ENCODE results near the gene UNC80. TPM values are rescaled to one million over a fixed set of nuclear protein-coding genes. Genes with fewer than 3 reads are reported as not detected.

The UNC80 gene
- total RNA-seq, 4 donors from 2014 or later, result under 0.01 to 3.0 (median 0.45) TPM

- no peak overlapping the region for H3K4me3 ChIP-seq
These were observed 162.2 kb downstream of the UNC80 start for GRCh38 chr2:209933499-209934483.

GRCh38 chr2:209936106-209936666 lies 164.6 kb downstream of the UNC80 start:
- H3K4me1 ChIP-seq, result no peaks in the 10 kb centered on the region
- DNase-seq, result no peak
- H3K36me3 ChIP-seq, result no peaks in the 10 kb centered on the region
- intact Hi-C loops (cut with DNase I; ENCODE audit: low total_unique reads), result no loop called here
- no peak overlapping the region for H3K27ac ChIP-seq
- no peak overlapping the region for H3K4me3 ChIP-seq
- no peaks in the 10 kb centered on the region for H3K27me3 ChIP-seq
- TF ChIP-seq, protein P1, sequence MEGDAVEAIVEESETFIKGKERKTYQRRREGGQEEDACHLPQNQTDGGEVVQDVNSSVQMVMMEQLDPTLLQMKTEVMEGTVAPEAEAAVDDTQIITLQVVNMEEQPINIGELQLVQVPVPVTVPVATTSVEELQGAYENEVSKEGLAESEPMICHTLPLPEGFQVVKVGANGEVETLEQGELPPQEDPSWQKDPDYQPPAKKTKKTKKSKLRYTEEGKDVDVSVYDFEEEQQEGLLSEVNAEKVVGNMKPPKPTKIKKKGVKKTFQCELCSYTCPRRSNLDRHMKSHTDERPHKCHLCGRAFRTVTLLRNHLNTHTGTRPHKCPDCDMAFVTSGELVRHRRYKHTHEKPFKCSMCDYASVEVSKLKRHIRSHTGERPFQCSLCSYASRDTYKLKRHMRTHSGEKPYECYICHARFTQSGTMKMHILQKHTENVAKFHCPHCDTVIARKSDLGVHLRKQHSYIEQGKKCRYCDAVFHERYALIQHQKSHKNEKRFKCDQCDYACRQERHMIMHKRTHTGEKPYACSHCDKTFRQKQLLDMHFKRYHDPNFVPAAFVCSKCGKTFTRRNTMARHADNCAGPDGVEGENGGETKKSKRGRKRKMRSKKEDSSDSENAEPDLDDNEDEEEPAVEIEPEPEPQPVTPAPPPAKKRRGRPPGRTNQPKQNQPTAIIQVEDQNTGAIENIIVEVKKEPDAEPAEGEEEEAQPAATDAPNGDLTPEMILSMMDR (IDR thresholded peaks at IDR 0.05), result no peak
- TF ChIP-seq POLR2A (IDR thresholded peaks at IDR 0.05), result no peak
- no peaks in the 10 kb centered on the region for H3K9me3 ChIP-seq

More at GRCh38 chr2:209933499-209934483, 162.2 kb downstream of the UNC80 start:
- Histone ChIP-seq H3K27me3 (no peaks in the 10 kb centered on the region), H3K4me1 (no peaks in the 10 kb centered on the region), H3K9me3 (no peaks in the 10 kb centered on the region), H3K27ac (no peak overlapping the region), H3K36me3 (no peaks in the 10 kb centered on the region)
- DNase-seq, result no peak
- intact Hi-C loops (cut with DNase I; ENCODE audit: low total_unique reads), result no loop called here
- TF ChIP-seq POLR2A (IDR thresholded peaks at IDR 0.05), result no peak
- TF ChIP-seq, protein P1 (IDR thresholded peaks at IDR 0.05), result no peak

GRCh38 chr2:209937893-209938292 lies 166.3 kb downstream of the UNC80 start:
- H3K27me3 ChIP-seq, result no peaks in the 10 kb centered on the region
- no peak for DNase-seq
- H3K27ac ChIP-seq, result no peak overlapping the region
- TF ChIP-seq, protein P1 (IDR thresholded peaks at IDR 0.05), result no peak
- no peak for TF ChIP-seq POLR2A (IDR thresholded peaks at IDR 0.05)
- no peaks in the 10 kb centered on the region for H3K9me3 ChIP-seq
- no peak overlapping the region for H3K4me3 ChIP-seq
- intact Hi-C loops (cut with DNase I; ENCODE audit: low total_unique reads), result no loop called here
- no peaks in the 10 kb centered on the region for H3K36me3 ChIP-seq
- H3K4me1 ChIP-seq, result no peaks in the 10 kb centered on the region

DNA sequence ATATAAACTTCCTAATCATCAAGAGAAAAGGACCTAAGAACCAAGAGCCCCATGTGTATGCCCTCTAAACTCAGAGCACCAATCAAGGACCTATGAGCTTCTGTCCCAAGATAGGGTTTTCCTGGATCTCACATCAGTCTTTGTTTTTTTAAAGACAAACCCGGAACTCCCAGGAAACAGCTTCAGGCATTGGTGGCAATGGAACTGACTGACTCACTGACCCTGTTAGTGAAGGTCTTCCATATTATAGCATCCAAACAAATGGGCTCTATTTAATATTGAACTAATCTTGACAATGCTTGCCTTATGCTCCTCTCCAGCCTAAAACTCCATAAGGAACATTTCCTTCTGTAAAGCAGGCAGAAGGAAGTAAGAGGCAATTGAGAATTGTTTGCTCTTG lies 167.3 kb downstream of the UNC80 start:
- no peaks in the 10 kb centered on the region for H3K27me3 ChIP-seq
- H3K4me3 ChIP-seq, result no peak overlapping the region
- H3K27ac ChIP-seq, result no peak overlapping the region
- H3K9me3 ChIP-seq, result no peaks in the 10 kb centered on the region
- H3K36me3 ChIP-seq, result no peaks in the 10 kb centered on the region
- no peaks in the 10 kb centered on the region for H3K4me1 ChIP-seq
- intact Hi-C loops (cut with DNase I; ENCODE audit: low total_unique reads), result no loop called here
- DNase-seq, result no peak
- TF ChIP-seq POLR2A (IDR thresholded peaks at IDR 0.05), result no peak
- TF ChIP-seq, protein P1 (IDR thresholded peaks at IDR 0.05), result no peak

DNA sequence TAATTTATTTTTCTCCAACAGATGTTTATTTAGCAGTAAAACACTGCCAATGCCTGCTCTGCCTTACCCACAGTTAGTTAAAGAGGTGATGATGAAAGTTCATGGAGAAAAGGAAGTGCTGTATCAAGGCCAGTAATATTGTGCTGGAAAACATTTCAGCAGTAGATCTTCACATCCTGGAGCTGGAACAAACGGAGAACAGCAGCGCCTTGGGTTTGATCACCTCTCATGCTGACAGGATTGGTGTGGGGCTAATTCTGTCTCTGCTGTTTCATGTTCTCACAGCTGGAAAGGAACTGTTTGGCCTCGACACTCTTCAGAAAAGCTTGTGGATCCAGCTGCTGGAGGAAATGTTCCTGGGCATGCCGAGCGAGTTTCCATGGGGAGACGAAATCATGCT lies 169.3 kb downstream of the UNC80 start:
- intact Hi-C loops (cut with DNase I; ENCODE audit: low total_unique reads), result no loop called here
- Histone ChIP-seq H3K27ac (no peak overlapping the region), H3K9me3 (no peaks in the 10 kb centered on the region), H3K36me3 (no peaks in the 10 kb centered on the region), H3K27me3 (no peaks in the 10 kb centered on the region), H3K4me1 (no peaks in the 10 kb centered on the region), H3K4me3 (no peak overlapping the region)
- no peak for TF ChIP-seq POLR2A (IDR thresholded peaks at IDR 0.05)
- TF ChIP-seq, protein P1 (IDR thresholded peaks at IDR 0.05), result no peak
- no peak for DNase-seq
